Hematopoietic multipotent progenitor cell treated with erythropoietin and hydrocortisone succinate and interleukin-3 and kit ligand, for 17 days (in vitro differentiated cells): ENCODE measurements around the gene SLC9C1.

Experiments used
- DNase-seq: peaks from one replicate; pipeline ENCODE4 v3.0.0-alpha.2; 2015; ENCODE audit warnings: low spot score

The SLC9C1 gene

GRCh38 chr3:112293368-112294321 is at the start of gene SLC9C1:
TSS of gene SLC9C1 (minus strand) at chr3:112294216. CDS start at chr3:112286791, 7,425 bp downstream.
- DNase-seq, result peak; percentile 25

GRCh38 chr3:112341386-112341785 is 47.4 kb upstream of the SLC9C1 start:
- no peak for DNase-seq

GRCh38 chr3:112339609-112340008 is 45.6 kb upstream of the SLC9C1 start:
- no peak for DNase-seq

GRCh38 chr3:112339134-112339533 is 45.1 kb upstream of the SLC9C1 start:
- DNase-seq, result no peak

- no peak for DNase-seq
These were observed 44.7 kb upstream of the SLC9C1 start for GRCh38 chr3:112338727-112339056.

GRCh38 chr3:112338021-112338726 is 44.2 kb upstream of the SLC9C1 start:
- DNase-seq, result no peak

- no peak for DNase-seq
These were observed 41.4 kb upstream of the SLC9C1 start for GRCh38 chr3:112335434-112335781.

- no peak for DNase-seq
These were observed 40.8 kb upstream of the SLC9C1 start for GRCh38 chr3:112334691-112335433.

GRCh38 chr3:112333381-112334317 is 39.6 kb upstream of the SLC9C1 start:
- no peak for DNase-seq

- no peak for DNase-seq
These were observed 39.0 kb upstream of the SLC9C1 start, which contains the start of gene CD200 for GRCh38 chr3:112333002-112333380. TSS of gene CD200 (plus strand) at chr3:112333156. CDS start at chr3:112333213, 57 bp downstream.

- DNase-seq, result no peak
These were observed 37.8 kb upstream of the SLC9C1 start for GRCh38 chr3:112331851-112332250.

- DNase-seq, result no peak
These were observed 33.4 kb upstream of the SLC9C1 start for GRCh38 chr3:112327371-112327951.

- no peak for DNase-seq
These were observed 28.0 kb upstream of the SLC9C1 start for GRCh38 chr3:112321867-112322652.

- DNase-seq, result no peak
These were observed 26.7 kb upstream of the SLC9C1 start for GRCh38 chr3:112320691-112321090.

GRCh38 chr3:112319516-112320276 is 25.7 kb upstream of the SLC9C1 start:
- no peak for DNase-seq

- DNase-seq, result no peak
These were observed 21.8 kb upstream of the SLC9C1 start for GRCh38 chr3:112315791-112316190.

GRCh38 chr3:112314649-112315048 is 20.6 kb upstream of the SLC9C1 start:
- no peak for DNase-seq

- no peak for DNase-seq
These were observed 14.3 kb upstream of the SLC9C1 start for GRCh38 chr3:112308151-112308911.

- no peak for DNase-seq
These were observed 13.5 kb upstream of the SLC9C1 start for GRCh38 chr3:112307557-112307956.
